Spleen (tissue), 7 donors: Measurements from ENCODE around the gene HOXD10.

Source experiments
- CTCF ChIP-seq, 11 experiments: fragments of 200-600 bp in 7 of 11; fragments of 450-650 bp in 4 of 11; sonication (generic) in 4 of 11; IDR thresholded peaks in 8 of 11; conservative IDR thresholded peaks in 3 of 11; 1 replicate in 7 of 11; 2 replicates in 4 of 11; pipeline versions ENCODE4 v1.4.0 to v1.8.0; 2016 to 2021; ENCODE audit warnings: antibody characterized with exemption in 11 of 11, inconsistent platforms in 4 of 11, mild to moderate bottlenecking in 1 of 11
- POLR2A ChIP-seq, 3 donors: fragments of 450-650 bp; IDR thresholded peaks; one replicate each; pipeline ENCODE4 v1.5.1; 2017; ENCODE audit warnings: antibody characterized with exemption in 3 of 3, mild to moderate bottlenecking in 1 of 3
- donor health status: DM: no; HTN: no; CAD: no; lungs with moderate emphysema.
- donor health status: DM: no; HTN: no; CAD: no.
- donor health status: DM: no; HTN: no; CAD: no.

- TF ChIP-seq CTCF (IDR thresholded peaks at IDR 0.05 in 8 of 11, conservative IDR thresholded peaks at IDR 0.05 in 3 of 11) (no peak), POLR2A (IDR thresholded peaks at IDR 0.05) (no peak)
Measured at GRCh38 chr2:176159663-176160250, 43.2 kb downstream of the HOXD10 start.
